Mucosa of gallbladder (tissue), 1 donor: ENCODE measurements around the gene HOXA7. TPM values are rescaled to one million over a fixed set of nuclear protein-coding genes. Genes with fewer than 3 reads are reported as not detected.
A peak's percentile ranks its signal among the peaks of the same experiment; 100 is the strongest.

Experiments
- DNase-seq: peaks from one replicate; pipeline ENCODE4 v3.0.0-alpha.2; 2020; ENCODE audit warnings: low spot score
- total RNA-seq: library from RNA; stranded (reverse); gene quantifications from one replicate; pipeline ENCODE4 v1.2.1, GENCODE V29; 2021
- donor health status: DM: no; HTN: no; CAD: no.

Gene HOXA7
- not detected for total RNA-seq

GRCh38 chr7:27156508-27156898 is at the start of gene HOXA7:
Gene HOXA7 (minus strand): TSS chr7:27156675. CDS start chr7:27156545, 130 bp downstream.
- DNase-seq, result no peak

GRCh38 chr7:27205325-27206280 is 49.1 kb upstream of the HOXA7 start:
- DNase-seq, result no peak

- DNase-seq, result no peak
Measured at GRCh38 chr7:27204851-27205322, 48.4 kb upstream of the HOXA7 start.

- DNase-seq, result no peak
Measured at GRCh38 chr7:27203964-27204594, 47.6 kb upstream of the HOXA7 start.

GRCh38 chr7:27203365-27203953 is 47.0 kb upstream of the HOXA7 start:
- no peak for DNase-seq

- DNase-seq, result no peak
Measured at GRCh38 chr7:27202862-27203134, 46.3 kb upstream of the HOXA7 start.

DNA sequence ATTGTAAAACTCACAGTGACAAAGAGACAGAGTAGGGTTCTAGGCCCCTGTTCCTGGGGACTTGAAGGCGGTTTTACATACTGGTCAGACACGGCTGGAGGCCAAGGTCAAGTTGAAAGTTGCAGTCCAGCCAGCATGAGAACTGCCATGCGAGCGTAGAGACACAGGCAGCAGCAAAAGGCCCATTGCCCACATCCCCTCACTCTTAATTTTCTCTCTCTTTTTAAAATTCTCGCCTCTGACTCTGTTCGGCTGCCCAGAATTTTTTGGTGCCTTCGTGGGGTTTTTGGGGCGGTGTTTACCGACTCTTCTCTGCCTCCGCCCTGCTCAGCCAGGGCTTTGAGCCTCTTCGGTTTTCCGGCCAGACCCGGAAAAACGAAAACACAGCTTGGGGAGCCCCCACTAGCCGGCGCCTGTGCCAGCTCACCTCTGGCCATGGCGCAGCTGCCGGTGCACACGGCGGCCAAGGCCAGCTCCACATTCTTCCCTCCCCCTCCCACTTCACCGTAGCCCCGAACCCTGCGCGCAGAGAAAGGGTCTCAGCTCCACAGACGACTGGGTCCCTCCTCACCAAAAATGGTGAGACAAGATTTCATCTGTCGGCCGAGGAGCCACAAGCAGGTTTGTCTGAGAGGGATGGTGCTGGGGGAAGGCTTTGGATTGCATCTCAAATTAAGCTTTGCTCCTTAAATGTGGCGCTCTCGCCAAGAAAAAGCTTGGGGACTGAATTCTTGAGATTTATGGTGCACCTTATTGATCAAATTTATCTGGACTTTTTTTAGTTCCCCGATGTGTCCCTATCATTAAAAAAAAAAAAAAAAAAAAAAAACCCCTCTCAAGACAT is 45.8 kb upstream of the HOXA7 start:
- no peak for DNase-seq

DNA sequence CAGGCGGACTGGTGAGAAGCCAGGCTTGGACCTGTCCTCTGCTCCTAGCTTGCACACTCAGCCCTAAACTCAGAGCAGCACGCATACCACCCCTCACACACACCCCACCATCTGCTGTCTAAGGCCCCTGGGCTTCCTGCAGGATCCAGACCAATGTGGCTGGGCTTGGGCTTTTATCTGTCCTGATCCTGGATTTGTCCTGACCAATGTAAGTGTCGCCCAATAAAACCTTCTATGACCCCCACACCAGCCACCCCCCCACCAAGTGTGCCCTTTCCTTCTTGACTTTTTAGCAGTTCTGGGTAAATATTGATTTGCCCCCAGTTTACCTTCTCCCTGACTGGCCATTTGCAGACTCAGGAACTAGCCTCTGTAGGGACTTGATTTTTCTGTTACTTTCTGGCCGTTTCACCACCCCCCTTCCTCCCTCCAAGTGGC is 45.1 kb upstream of the HOXA7 start:
- DNase-seq, result no peak

DNA sequence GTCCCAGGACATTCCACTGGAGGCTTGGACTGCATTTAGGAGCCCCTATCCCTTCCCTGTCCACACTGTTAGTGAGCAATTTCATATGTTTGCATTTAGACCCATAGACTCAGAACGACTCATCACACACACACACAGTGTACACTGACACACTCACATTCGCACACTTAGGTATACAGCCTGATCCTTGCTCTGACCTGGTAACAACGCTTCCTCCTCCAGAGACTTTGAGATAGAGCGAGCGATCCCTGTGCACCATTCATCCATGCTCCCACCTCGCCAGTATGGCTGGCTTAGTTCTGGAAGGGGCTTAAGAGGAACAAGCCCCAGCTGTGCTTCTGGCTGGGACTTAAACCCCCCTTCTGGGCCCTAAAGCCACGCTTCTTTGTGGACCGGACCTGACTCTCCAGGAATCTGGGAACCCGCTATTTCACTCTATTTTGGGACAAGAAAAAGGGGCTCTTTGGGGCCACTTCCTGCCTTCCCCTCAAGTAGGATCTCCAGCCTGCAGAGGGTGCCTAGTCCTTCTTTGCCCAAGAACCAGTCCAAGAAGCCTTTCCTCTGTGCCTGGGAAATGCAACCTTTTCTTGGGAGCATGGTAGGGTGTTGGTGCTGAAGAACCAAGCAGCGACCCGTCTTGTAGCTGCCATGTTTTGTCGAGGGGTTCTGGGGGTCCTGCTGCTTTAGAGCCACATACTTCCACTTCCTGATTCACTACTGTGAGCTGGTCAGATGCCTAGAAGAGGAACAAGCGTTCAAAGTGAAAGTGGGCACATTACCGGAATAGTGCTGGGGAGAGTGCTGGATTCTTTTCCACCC is 44.5 kb upstream of the HOXA7 start:
- DNase-seq, result no peak

- DNase-seq, result no peak
Measured at GRCh38 chr7:27199849-27200760, 43.6 kb upstream of the HOXA7 start, which contains the start of gene HOXA13. Gene HOXA13 (minus strand): TSS chr7:27200091. CDS start chr7:27200077, 14 bp downstream.

GRCh38 chr7:27198871-27199801 is 42.7 kb upstream of the HOXA7 start:
- DNase-seq, result no peak

GRCh38 chr7:27198138-27198841 is 41.8 kb upstream of the HOXA7 start:
- DNase-seq, result no peak

DNA sequence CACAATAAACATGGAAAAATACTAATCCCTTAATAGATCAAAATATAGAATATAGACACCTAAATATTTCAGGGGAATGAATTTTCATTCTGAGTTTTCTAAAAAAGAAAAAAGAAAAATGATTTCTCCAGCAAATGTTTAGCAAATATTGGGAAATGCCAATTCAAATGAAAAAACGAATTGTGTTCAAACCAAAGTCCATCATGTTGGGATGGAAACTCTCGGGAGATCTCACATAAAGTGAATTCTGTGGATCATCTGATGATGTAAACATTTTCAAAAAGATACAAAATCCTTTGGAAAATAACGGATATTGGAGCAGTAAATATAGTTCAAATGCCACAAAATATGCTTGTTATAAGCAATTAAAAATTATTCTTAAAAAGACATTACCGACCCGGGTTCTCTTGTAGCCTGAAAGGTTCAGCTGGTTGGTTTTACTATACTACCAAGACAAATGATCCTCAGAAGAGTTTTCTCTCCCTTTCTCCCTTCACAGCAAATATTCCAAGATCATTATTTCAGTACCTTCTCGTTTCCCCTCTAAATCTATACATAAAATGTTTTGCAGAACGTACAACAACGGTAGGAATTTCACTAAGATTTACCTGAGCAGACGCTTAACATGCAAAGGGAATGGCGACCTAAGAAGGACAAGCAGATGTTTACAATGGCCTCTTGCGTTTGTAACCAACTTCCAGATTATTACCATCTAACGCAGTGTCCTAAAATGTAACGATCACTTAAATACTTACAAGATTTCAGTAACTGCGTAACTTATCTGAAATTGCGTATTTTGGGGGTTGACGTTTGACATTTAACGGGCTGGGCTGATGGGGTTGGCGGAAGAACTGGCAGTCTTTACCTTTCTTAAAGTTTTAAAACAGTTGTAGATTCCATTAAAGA is 40.9 kb upstream of the HOXA7 start:
- no peak for DNase-seq

DNA sequence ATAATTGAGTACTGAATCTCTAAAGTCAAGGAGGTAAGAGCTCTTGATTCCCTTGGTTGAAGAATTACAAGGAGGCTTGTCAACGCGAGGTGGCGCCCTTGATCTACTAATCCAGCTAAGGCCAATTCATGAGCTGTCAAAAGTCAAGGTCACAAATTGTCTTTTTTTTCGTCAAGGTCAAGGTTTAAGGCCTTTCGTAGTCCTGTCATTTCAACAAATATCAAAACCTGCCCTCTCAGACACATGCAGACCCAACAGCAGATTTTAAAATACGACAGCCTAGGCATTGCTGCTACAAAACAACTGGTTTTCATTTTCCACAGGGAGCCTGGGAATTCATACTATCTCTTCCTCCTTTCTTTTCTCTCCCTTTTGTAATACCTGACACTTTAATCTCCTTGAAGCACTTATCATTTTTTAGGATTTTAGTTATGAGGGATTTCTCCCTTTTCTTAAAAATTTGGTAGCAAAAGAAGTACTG is 39.9 kb upstream of the HOXA7 start:
- DNase-seq, result peak; percentile 82

DNA sequence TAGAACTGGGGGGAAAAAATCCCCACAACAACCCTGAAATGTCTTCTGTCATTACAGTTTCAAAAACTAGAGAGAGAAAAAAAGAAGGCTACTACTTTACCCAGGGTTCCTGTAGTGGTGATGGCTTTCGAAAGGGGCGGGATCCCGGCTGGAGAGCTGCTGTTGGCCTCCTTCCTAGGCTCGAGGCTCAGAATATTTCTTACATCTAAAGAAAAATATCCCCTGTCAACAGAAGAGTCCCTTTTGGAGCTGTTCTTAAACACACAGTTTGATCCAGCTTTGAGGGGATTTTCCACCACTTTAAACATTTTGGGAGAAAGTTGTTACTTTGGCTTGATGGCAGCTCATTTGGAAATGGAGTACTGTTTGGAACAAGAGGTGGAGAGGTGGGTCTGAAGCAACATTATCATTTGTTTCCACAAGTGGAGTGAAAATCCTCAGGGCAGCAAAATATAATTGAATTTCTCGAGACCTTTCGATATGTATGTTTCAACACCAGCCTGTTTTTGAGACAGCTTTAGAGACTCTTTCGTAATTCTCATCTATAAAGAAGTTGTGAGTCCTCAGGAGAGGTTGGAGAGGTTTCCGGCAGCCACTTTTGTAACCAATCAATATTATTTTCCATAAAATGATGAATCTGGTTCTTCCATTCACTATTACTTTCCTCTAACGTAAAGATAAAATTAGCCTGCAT is 38.4 kb upstream of the HOXA7 start:
- no peak for DNase-seq

DNA sequence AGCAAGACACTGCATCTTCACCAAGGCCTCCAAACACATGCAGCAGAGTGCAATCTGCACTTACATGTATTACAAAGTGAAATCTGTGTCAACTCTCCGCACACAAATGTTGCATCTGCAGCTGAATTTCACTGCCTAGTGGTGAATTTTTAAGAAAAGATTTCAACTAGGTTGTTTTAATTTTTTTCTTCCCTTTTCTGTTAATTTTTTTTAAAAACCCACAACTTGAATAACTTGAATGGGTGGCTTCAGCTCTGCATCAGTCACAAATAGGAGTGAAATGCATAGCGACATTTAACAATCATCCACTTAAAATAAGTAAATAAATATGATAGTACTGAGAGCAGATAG is 37.5 kb upstream of the HOXA7 start:
- DNase-seq, result no peak
